Right lobe of liver (tissue), 4 donors: ENCODE results near the gene ATG10.

Experiments used
- POLR2A ChIP-seq: fragments of 450-650 bp; IDR thresholded peaks from one replicate; pipeline ENCODE4 v1.6.1; 2017; ENCODE audit warnings: antibody characterized with exemption, mild to moderate bottlenecking
- TF ChIP-seq, protein P1 (sequence below), 4 donors: fragments of 200-600 bp in 3 of 4; fragments of 450-650 bp in 1 of 4; IDR thresholded peaks; one replicate each; pipeline versions ENCODE4 v1.5.1 to v1.8.0; 2016 to 2022; ENCODE audit warnings: antibody characterized with exemption in 4 of 4, mild to moderate bottlenecking in 2 of 4
- donor health status: DM: no; HTN: no; CAD: no.
- donor health status: DM: no; HTN: no; CAD: no.
- donor health status: DM: no; HTN: yes; CAD: no.

GRCh38 chr5:82185851-82186250 lies 214.0 kb downstream of the ATG10 start:
- TF ChIP-seq, protein P1, sequence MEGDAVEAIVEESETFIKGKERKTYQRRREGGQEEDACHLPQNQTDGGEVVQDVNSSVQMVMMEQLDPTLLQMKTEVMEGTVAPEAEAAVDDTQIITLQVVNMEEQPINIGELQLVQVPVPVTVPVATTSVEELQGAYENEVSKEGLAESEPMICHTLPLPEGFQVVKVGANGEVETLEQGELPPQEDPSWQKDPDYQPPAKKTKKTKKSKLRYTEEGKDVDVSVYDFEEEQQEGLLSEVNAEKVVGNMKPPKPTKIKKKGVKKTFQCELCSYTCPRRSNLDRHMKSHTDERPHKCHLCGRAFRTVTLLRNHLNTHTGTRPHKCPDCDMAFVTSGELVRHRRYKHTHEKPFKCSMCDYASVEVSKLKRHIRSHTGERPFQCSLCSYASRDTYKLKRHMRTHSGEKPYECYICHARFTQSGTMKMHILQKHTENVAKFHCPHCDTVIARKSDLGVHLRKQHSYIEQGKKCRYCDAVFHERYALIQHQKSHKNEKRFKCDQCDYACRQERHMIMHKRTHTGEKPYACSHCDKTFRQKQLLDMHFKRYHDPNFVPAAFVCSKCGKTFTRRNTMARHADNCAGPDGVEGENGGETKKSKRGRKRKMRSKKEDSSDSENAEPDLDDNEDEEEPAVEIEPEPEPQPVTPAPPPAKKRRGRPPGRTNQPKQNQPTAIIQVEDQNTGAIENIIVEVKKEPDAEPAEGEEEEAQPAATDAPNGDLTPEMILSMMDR (IDR thresholded peaks at IDR 0.05) = no peak
- no peak for TF ChIP-seq POLR2A
